SK-N-SH treated with all-trans-retinoic acid at 6 μM for 48 hours (cell line): Measurements from ENCODE around the gene TRPV4.

ENCODE experiments used
- ATAC-seq: fragments of 200-7000 bp; cut with Tn5 transposase; 3 replicates; pipeline ENCODE4 v1.9.1; 2020; ENCODE audit warnings: mild to moderate bottlenecking, moderate library complexity
- BACH2 ChIP-seq: fragments of 250-450 bp; sonication (Bioruptor Pico); IDR thresholded peaks from 2 replicates; pipeline ENCODE4 v1.9.0; 2021; ENCODE audit warnings: mild to moderate bottlenecking, borderline replicate concordance
- CSDC2 ChIP-seq: fragments of 250-450 bp; sonication (Bioruptor Pico); IDR thresholded peaks from 2 replicates; pipeline ENCODE4 v1.5.0; 2020; ENCODE audit warnings: mild to moderate bottlenecking, moderate library complexity
- ESRRG ChIP-seq: fragments of 250-450 bp; sonication (Bioruptor Pico); IDR thresholded peaks from 2 replicates; pipeline ENCODE4 v1.6.1; 2021; ENCODE audit warnings: mild to moderate bottlenecking
- GLIS3 ChIP-seq: fragments of 250-450 bp; sonication (Bioruptor Pico); IDR thresholded peaks from 2 replicates; pipeline ENCODE4 v1.5.0; 2020; ENCODE audit warnings: mild to moderate bottlenecking, moderate library complexity
- ISL1 ChIP-seq: fragments of 250-450 bp; sonication (Bioruptor Pico); IDR thresholded peaks from 2 replicates; pipeline ENCODE4 v2.1.2; 2022; ENCODE audit warnings: mild to moderate bottlenecking, moderate library complexity
- OSR1 ChIP-seq: fragments of 250-450 bp; sonication (Bioruptor Pico); IDR thresholded peaks from 2 replicates; pipeline ENCODE4 v1.8.0; 2022; ENCODE audit warnings: moderate library complexity, mild to moderate bottlenecking, inconsistent platforms
- PPARA ChIP-seq: fragments of 250-450 bp; sonication (Bioruptor Pico); IDR thresholded peaks from 2 replicates; pipeline ENCODE4 v1.5.0; 2020; ENCODE audit warnings: mild to moderate bottlenecking, borderline replicate concordance
- RARB ChIP-seq: fragments of 250-450 bp; sonication (Bioruptor Pico); IDR thresholded peaks from 2 replicates; pipeline ENCODE4 v1.8.0; 2021; ENCODE audit warnings: mild to moderate bottlenecking, moderate library complexity
- SNAI2 ChIP-seq: fragments of 250-450 bp; sonication (Bioruptor Pico); IDR thresholded peaks from 2 replicates; pipeline ENCODE4 v1.5.0; 2020; ENCODE audit warnings: mild to moderate bottlenecking, moderate library complexity
- TOX ChIP-seq: fragments of 250-450 bp; sonication (Bioruptor Pico); IDR thresholded peaks from 2 replicates; pipeline ENCODE4 v1.8.0; 2021; ENCODE audit warnings: mild to moderate bottlenecking, moderate library complexity, borderline replicate concordance
- ZFP3 ChIP-seq: fragments of 250-450 bp; sonication (Bioruptor Pico); IDR thresholded peaks from 2 replicates; pipeline ENCODE4 v1.5.0; 2020; ENCODE audit warnings: mild to moderate bottlenecking, moderate library complexity
- ZFP30 ChIP-seq: fragments of 450-650 bp; formaldehyde crosslinking; IDR thresholded peaks from 2 replicates; pipeline ENCODE4 v1.5.0; 2022; ENCODE audit warnings: mild to moderate bottlenecking, moderate library complexity
- ZNF565 ChIP-seq: fragments of 450-650 bp; formaldehyde crosslinking; conservative IDR thresholded peaks from 2 replicates; pipeline ENCODE4 v1.5.0; 2020; ENCODE audit warnings: low read depth, mild to moderate bottlenecking, moderate library complexity
- ZNF70 ChIP-seq: fragments of 450-650 bp; formaldehyde crosslinking; IDR thresholded peaks from 2 replicates; pipeline ENCODE4 v1.5.0; 2020; ENCODE audit warnings: mild to moderate bottlenecking, moderate library complexity
- ZNF8 ChIP-seq: fragments of 450-650 bp; formaldehyde crosslinking; IDR thresholded peaks from 2 replicates; pipeline ENCODE4 v1.5.0; 2020; ENCODE audit warnings: mild to moderate bottlenecking, moderate library complexity
- TF ChIP-seq, protein P1 (sequence below): fragments of 250-450 bp; sonication (Bioruptor Pico); IDR thresholded peaks from 2 replicates; pipeline ENCODE4 v1.8.0; 2020; ENCODE audit warnings: mild to moderate bottlenecking, moderate library complexity, borderline replicate concordance
- TF ChIP-seq, protein P2 (sequence below): fragments of 250-450 bp; sonication (Bioruptor Pico); IDR thresholded peaks from 2 replicates; pipeline ENCODE4 v1.5.0; 2020; ENCODE audit warnings: mild to moderate bottlenecking, moderate library complexity
- TF ChIP-seq, protein P3 (sequence below): fragments of 250-450 bp; sonication (Bioruptor Pico); IDR thresholded peaks from 2 replicates; pipeline ENCODE4 v1.5.1; 2020; ENCODE audit warnings: low read depth, mild to moderate bottlenecking, moderate library complexity
- TF ChIP-seq, protein P4 (sequence below): fragments of 250-450 bp; sonication (Bioruptor Pico); IDR thresholded peaks from 2 replicates; pipeline ENCODE4 v1.5.1; 2021; ENCODE audit warnings: mild to moderate bottlenecking, moderate library complexity

TRPV4 gene

DNA sequence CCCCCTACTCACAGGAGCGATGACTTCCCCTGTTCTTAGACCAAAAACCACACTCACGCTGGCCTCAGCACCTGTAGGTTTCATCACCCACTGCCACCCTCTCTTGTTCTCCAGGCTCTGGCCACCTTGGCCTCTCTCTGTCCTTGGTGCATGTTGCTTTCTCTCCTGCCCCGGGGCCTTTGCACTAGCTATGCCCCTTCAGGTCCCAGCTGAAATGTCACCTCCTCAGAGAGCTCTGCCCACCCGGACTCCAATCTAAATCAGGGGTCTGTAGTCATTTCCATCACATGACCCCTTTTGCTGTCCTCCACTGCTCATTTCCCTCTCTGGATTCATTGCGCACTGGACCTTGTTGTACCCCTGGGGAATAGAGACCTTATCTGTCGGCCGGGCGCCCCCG is 8.2 kb upstream of the TRPV4 start:
- ATAC-seq, result no peak
- no peak for TF ChIP-seq SNAI2 (CRISPR knock-in tag)
- no peak for TF ChIP-seq TOX (CRISPR knock-in tag)
- TF ChIP-seq, protein P1, sequence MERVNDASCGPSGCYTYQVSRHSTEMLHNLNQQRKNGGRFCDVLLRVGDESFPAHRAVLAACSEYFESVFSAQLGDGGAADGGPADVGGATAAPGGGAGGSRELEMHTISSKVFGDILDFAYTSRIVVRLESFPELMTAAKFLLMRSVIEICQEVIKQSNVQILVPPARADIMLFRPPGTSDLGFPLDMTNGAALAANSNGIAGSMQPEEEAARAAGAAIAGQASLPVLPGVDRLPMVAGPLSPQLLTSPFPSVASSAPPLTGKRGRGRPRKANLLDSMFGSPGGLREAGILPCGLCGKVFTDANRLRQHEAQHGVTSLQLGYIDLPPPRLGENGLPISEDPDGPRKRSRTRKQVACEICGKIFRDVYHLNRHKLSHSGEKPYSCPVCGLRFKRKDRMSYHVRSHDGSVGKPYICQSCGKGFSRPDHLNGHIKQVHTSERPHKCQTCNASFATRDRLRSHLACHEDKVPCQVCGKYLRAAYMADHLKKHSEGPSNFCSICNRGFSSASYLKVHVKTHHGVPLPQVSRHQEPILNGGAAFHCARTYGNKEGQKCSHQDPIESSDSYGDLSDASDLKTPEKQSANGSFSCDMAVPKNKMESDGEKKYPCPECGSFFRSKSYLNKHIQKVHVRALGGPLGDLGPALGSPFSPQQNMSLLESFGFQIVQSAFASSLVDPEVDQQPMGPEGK, result no peak
- no peak for TF ChIP-seq OSR1 (CRISPR knock-in tag)
- TF ChIP-seq, protein P2, sequence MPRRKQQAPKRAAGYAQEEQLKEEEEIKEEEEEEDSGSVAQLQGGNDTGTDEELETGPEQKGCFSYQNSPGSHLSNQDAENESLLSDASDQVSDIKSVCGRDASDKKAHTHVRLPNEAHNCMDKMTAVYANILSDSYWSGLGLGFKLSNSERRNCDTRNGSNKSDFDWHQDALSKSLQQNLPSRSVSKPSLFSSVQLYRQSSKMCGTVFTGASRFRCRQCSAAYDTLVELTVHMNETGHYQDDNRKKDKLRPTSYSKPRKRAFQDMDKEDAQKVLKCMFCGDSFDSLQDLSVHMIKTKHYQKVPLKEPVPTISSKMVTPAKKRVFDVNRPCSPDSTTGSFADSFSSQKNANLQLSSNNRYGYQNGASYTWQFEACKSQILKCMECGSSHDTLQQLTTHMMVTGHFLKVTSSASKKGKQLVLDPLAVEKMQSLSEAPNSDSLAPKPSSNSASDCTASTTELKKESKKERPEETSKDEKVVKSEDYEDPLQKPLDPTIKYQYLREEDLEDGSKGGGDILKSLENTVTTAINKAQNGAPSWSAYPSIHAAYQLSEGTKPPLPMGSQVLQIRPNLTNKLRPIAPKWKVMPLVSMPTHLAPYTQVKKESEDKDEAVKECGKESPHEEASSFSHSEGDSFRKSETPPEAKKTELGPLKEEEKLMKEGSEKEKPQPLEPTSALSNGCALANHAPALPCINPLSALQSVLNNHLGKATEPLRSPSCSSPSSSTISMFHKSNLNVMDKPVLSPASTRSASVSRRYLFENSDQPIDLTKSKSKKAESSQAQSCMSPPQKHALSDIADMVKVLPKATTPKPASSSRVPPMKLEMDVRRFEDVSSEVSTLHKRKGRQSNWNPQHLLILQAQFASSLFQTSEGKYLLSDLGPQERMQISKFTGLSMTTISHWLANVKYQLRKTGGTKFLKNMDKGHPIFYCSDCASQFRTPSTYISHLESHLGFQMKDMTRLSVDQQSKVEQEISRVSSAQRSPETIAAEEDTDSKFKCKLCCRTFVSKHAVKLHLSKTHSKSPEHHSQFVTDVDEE (CRISPR knock-in tag), result no peak

DNA sequence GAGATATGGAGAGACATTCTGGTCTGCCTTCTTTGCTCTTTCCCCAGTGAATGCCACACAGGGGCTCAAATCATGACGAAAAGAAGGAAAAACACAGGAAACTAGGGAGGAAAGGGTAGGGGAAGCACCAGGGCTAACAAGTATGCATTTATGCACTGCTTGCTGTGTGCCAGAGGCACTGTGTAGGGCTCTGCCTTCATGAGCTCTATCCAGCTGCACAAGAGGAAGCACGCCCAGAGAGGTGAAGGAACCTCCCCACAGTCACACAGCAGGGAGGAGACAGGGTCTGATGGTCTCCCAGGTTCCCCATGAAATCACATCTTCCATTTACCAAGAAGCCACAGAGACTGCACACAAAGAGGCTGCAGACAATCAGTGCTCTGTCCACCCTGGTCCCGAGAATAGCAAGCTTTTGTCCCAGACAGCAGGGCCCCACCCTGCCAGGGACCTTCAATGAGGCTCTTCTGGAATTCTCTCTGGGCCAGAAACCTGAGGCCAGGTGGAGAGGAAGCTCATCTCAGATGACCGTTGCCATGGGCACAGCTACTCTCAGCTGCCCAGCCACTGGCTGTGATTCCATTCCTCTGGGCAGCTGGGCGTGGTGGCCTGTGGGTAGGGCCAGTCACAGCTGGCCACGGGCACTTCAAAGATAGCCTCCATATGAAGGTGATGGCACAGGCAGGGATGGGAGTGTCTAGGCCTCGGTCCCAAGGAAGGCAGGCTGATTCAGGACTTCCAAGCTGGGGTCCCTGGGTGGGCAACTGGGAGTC is 7.3 kb upstream of the TRPV4 start:
- TF ChIP-seq SNAI2 (CRISPR knock-in tag), result no peak
- no peak for TF ChIP-seq ZNF565 (CRISPR knock-in tag)
- TF ChIP-seq ZNF70 (CRISPR knock-in tag), result no peak
- TF ChIP-seq, protein P2 (CRISPR knock-in tag), result no peak
- TF ChIP-seq ESRRG (CRISPR knock-in tag), result no peak
- no peak for ATAC-seq

DNA sequence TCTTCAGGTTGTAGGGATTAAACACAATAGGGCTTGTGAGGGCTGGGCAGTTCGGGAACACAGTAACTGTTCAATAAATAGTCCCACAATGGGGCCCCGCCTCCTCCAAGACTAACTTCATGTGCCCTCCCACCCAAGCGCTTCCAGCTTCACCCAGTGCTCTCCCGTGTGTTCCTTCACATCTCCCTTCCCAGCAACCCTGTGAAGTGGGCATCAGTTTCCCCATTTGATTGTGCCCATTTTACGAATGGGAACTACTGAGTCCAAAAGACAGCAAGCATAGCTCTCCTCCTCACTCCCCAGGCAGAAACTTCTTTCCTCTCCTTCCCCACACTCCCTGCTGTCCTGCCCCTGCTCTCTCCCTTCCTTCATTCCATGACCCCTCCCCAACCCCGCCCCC is 6.2 kb upstream of the TRPV4 start:
- ATAC-seq, result no peak
- no peak for TF ChIP-seq ZNF8 (CRISPR knock-in tag)

DNA sequence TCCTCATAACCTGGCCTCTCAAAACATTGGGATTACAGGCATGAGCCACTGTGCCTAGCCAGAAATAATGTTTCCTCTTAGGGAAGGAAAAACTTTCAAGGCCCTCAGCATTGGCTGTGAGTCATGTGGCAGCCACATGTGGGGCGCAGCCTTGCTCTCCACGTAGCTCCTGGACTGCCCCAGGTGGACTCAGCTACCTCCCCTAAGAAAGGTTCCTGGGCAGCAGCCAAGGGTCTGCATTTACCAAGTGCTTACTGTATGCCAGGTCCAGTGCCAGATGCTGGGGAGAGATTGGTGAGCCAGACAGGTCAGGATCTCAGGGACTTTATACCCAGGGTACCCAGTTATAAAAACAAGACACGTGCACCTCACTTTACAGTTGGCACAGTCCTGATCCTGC is 3.7 kb upstream of the TRPV4 start:
- no peak for ATAC-seq
- no peak for TF ChIP-seq TOX (CRISPR knock-in tag)
- TF ChIP-seq ZNF70 (CRISPR knock-in tag), result no peak
- TF ChIP-seq ISL1 (CRISPR knock-in tag), result no peak
- TF ChIP-seq ZFP3 (CRISPR knock-in tag), result no peak
- TF ChIP-seq, protein P1, result no peak
- TF ChIP-seq BACH2 (CRISPR knock-in tag), result no peak
- TF ChIP-seq, protein P2 (CRISPR knock-in tag), result no peak
- TF ChIP-seq ESRRG (CRISPR knock-in tag), result no peak
- TF ChIP-seq SNAI2 (CRISPR knock-in tag), result no peak
- TF ChIP-seq ZFP30 (CRISPR knock-in tag), result no peak
- TF ChIP-seq PPARA (CRISPR knock-in tag), result no peak
- TF ChIP-seq ZNF8 (CRISPR knock-in tag), result no peak
- TF ChIP-seq, protein P3, sequence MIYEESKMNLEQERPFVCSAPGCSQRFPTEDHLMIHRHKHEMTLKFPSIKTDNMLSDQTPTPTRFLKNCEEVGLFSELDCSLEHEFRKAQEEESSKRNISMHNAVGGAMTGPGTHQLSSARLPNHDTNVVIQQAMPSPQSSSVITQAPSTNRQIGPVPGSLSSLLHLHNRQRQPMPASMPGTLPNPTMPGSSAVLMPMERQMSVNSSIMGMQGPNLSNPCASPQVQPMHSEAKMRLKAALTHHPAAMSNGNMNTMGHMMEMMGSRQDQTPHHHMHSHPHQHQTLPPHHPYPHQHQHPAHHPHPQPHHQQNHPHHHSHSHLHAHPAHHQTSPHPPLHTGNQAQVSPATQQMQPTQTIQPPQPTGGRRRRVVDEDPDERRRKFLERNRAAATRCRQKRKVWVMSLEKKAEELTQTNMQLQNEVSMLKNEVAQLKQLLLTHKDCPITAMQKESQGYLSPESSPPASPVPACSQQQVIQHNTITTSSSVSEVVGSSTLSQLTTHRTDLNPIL (CRISPR knock-in tag), result no peak
- TF ChIP-seq, protein P4, sequence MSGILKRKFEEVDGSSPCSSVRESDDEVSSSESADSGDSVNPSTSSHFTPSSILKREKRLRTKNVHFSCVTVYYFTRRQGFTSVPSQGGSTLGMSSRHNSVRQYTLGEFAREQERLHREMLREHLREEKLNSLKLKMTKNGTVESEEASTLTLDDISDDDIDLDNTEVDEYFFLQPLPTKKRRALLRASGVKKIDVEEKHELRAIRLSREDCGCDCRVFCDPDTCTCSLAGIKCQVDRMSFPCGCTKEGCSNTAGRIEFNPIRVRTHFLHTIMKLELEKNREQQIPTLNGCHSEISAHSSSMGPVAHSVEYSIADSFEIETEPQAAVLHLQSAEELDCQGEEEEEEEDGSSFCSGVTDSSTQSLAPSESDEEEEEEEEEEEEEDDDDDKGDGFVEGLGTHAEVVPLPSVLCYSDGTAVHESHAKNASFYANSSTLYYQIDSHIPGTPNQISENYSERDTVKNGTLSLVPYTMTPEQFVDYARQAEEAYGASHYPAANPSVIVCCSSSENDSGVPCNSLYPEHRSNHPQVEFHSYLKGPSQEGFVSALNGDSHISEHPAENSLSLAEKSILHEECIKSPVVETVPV, result no peak
- TF ChIP-seq CSDC2, result no peak
- no peak for TF ChIP-seq GLIS3 (CRISPR knock-in tag)
- TF ChIP-seq RARB (CRISPR knock-in tag), result no peak
- TF ChIP-seq OSR1 (CRISPR knock-in tag), result no peak
